LNCAP (cell line): ENCODE measurements around the gene RGS5.

Experiments used
- CTCF ChIP-seq: fragments of 450-650 bp; IDR thresholded peaks from 2 replicates; pipeline ENCODE4 v1.5.1; 2017; ENCODE audit warnings: mild to moderate bottlenecking

RGS5 gene

GRCh38 chr1:163169553-163169952, 33.2 kb downstream of the RGS5 start:
- TF ChIP-seq CTCF = no peak

GRCh38 chr1:163168053-163168452, 34.7 kb downstream of the RGS5 start:
- no peak for TF ChIP-seq CTCF

GRCh38 chr1:163166886-163167555, 35.7 kb downstream of the RGS5 start:
- no peak for TF ChIP-seq CTCF

GRCh38 chr1:163165119-163165518, 37.6 kb downstream of the RGS5 start:
- TF ChIP-seq CTCF = no peak

- no peak for TF ChIP-seq CTCF
Measured at GRCh38 chr1:163163881-163164582, 38.7 kb downstream of the RGS5 start.

- TF ChIP-seq CTCF = no peak
Measured at GRCh38 chr1:163163163-163163562, 39.6 kb downstream of the RGS5 start.

GRCh38 chr1:163162381-163162914, 40.3 kb downstream of the RGS5 start:
- no peak for TF ChIP-seq CTCF
